ENCODE results near the gene CNDP2.
"Not testable (repeated sequence)": the region's sequence is repeated elsewhere in the genome, so short reads cannot be mapped to it uniquely, and the experiment has no call there.

The CNDP2 gene

DNA sequence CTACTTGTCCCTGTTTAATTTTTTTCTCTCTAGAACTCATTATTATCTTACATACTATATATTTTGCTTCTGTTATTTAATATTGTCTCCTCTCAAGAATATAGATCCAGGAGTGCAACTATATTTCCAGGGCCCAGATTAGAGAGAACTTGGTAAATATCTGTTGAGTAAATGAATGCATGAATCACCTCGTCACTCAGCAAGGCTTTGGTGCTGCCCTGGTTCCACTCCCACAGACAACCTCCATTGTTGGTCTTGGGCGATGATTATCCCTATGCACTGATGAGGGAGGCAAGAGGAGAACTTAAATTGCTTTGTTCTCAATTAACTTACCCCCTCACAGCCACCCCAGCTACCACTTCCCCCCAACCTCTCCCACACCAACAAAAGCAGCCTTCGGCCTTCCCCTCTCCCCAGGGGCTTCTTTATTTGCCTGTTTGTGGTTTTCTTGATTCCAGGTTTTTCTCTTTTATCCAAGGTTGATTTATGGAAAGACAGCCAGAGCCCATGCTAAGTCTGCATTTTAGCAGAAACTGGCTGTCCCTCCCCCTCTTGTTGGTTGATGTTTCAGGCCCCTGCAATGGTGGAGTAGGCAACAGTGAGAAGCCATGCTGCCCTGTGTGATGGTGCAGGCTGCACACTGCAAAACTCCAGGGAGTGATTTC is 22.1 kb upstream of the CNDP2 start:
- no peak for DNase-seq

DNA sequence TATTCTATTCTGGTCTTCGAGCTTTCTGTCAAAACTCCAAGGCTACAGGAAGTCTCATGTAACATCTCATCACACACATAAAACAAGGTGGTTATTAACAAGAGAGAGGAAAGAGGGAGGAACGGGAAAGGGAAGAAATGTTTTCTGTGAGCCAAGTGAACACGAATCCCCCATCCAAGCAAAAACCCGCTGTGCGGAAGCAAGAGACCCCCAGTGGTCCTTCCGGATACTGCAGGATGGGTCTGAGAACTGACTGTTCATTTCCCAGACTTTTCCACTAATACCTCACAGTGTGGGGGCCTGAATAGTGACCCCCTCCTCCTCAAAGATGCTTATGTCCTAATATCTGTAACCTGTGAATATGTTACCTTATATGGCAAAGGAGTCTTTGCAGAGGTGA is 20.0 kb upstream of the CNDP2 start:
- no peak for DNase-seq

DNA sequence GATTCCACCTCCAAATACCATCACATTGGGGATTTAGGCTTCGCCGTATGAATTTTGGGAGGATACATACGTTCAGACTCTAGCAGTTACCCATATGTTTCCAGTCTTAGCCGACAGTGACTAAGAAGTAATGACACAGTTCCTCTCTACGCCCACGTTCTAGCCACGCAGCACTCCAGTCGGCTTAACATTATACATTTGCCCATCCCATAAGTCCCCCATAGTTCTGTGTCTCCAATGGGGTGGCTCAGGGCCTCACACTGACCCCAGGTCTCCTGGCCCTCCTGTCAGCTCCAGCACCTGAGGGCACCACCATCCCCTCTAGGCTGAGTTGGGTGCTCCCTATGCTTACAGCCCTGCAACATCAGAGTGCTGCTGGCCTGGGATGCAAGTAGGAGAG is 18.4 kb upstream of the CNDP2 start:
- DNase-seq: no peak

DNA sequence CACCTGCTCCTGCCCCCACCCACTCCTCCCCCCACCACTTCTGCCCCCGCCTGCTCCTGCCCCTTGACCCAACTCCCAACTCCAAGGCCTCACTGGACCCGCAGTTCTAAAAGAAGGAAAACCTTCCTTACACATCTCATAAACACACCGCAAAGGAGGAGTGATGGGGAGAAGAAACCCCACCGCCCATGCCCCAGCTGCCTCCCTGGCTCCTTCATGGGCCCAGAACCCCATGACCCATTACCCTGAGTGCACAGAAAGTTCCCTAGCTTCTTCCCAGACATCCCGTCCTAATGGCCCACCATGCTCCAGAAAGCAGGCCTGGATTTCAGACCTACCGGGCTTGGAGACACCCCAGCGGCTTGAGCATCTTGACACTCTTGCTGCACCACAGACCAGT is 17.8 kb upstream of the CNDP2 start:
- DNase-seq: no peak

DNA sequence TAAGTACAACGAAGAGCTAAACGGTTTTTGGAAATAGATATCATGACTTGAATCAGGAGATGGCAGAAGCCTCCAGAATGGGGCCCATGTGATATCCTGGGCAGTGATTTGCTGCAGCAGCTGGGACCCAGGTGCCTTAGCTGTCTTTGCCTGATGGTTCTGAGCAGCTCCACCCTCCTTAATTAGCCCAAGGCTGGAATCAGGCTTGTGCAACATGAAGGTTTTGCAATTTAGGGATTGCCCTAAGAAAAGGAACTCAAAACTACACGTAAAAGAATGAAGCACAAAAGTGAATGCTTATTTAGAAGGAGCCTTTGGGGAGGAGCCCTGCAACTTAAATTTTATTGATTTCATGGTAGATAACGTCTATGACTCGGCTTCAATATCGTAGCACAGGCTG is 17.3 kb upstream of the CNDP2 start:
- DNase-seq: no peak

DNA sequence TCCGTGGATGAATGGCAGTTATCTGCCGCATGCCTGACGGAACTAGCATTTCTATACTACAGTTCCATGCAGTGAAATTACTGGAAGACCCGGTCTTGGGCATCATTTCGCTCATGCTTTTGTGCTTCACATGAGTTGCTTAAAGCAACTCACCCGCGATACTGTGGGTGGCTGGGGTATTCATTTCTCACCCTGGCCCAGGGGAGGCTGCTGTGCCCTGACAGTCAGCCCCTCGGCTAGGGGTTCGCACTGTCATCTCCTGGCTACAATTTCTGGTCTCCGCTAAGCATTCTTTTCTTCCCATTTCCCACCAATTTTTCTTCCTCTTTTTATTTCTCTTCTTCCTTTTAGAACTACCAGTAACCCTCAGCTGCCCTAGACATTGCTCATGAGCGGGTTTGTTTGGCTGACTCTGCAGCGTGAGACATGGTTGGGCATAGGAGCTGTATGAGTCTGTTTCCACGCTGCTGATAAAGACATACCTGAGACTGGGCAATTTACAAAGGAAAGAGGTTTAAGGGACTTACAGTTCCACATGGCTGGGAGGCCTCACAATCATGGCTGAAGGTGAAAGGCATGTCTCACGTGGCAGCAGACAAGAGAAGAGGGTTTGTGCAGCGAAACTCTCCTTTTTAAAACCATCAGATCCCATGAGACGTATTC is 16.5 kb upstream of the CNDP2 start:
- DNase-seq: no peak

DNA sequence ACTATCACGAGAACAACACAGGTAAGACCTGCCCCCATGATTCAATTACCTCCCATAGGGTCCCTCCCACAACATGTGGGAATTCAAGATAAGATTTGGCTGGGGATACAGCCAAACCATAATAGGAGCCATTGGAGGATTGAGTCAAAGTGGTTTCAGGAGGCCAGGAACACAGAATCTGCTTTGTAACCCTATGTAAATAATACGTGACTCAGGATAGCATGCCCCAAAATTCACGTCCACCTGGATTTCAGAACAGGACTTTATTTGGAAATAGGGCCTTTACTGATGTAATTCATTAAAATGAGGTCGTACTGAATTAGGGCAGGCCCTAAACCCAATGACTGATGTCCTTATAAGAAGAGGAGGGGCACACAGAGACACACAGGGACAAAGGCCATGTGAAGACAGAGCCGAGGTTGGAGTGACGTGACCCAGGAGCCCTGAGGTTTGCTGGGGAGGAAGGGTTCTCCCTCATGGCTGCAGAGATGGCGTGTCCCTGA is 16.0 kb upstream of the CNDP2 start:
- no peak for DNase-seq

DNA sequence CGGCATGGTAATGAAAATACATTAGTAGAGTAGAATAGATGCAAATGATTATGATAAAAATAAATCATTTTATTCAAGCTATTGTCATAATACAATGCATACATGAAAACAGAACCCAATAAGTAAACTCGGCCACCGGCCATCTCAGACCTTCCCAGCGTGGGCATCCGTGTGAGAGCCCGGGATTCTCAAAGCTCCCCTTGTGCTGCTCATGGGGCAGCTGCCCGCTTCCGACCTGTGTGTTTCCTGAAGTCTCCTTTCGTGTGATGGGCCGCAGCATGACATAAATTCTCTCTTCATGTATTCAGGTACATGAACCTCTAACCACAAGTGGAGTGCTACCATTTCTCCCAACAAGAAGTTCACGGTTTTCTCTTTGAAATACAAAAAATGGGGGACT is 13.5 kb upstream of the CNDP2 start:
- DNase-seq: no peak

DNA sequence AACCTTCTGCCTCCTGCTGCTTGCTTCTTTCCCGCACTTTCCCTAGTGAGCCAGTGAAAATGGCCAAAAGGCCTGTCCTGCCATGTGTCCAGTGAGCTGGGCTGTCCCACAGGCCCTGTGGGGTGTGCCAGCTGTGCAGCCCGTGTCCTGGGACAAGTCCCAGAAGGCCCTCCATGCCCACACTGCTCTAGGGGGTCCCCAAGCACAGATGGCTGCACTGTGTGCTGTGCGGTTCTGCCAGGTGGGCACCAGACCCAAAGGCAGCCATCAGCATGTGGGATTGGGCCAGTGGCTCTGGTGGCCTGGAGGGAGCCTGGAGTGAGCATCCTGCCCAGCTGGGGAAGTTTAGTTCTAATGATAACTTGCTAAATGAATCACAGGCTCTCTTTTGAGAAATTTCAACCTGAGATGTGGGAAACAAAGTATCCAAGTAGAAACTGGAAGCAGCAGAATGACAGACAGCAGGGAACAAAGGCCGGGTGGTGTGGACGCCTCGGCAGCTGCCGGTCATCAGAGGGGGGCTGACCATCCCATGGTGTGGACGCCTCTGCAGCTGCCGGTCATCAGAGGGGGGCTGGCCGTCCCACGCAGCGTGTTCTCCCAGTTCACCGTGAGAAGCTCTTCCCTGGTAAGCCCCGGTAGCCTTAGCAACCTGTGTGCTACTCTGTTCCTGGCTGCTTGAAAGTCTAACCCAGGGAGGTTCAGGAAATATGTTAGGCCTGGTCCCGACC is 9.9 kb upstream of the CNDP2 start:
- DNase-seq: no peak

DNA sequence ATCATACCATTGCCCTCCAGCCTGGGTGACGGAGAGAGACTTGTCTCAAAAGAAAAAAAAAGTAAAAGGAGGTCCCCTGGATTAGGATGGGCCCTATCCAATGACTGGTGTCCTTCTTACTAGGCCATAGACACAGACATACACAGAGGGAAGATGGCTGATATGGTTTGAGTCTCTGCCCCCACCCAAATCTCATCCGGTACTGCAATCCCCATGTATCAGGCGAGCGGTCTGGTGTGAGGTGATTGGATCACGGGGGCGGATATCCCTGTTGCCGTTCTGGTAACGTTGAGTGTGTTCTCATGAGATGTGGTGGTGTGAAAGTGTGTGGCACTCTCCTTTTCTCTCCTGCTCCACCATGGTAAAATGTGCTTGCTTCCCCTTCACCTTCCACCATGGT is 7.8 kb upstream of the CNDP2 start:
- DNase-seq: no peak

DNA sequence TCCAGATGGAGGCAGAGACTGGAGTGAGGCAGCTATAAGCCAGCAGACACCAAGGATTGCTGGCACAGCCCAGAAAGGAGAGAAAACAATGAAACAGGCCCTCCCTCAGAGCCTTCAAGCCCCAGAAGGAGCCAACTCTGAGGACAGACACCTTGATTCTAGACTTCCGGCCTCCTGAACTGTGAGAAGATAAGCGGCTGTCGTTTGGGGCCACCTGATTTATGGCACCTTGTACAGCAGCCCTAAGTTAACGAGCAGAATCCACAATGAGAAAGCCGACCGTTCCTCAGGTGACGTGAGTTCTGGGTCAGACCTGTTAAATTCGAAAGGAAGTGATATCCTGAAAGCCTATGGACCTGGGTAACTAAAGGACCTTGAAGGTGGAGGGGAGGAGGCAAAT is 7.3 kb upstream of the CNDP2 start:
- no peak for DNase-seq

DNA sequence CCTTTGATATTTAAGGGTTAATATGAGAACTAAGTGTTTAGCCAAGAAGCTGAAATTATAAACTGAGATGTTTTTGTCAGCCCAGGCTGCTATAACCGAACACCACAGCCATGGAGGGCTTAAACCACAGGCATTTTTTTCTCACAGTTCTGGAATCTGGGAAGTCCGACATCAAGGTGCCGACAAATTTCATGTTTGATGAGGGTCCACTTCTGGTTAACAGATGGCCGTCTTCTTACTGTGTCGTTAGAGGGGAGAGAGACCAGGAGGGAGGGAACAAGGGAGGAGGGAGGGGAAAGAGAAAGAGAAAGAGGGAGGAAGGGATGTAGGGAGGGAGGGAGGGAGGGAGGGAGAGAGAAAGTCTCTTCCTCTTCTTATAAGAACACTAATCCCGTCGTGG is 6.5 kb upstream of the CNDP2 start:
- no peak for DNase-seq

DNA sequence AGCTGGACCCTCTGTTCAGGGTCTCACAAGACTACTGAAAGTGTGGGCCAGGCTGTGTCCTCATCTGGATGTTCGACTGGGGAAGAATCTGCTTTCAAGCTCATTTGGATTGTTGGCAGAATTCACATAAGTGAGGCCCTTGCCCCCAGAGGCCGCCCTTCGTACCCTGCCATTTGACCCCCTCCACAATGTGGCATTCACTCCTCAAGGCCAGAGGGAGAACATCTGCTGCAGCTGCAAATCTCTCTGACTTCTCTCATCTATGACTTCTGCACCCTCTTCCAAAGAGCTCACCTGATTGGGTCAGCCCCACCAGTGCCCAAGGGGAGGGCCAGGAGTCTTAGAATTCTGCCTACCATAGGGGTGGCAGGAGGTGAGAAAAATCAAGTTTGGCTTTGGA is 3.9 kb upstream of the CNDP2 start:
- DNase-seq: no peak

DNA sequence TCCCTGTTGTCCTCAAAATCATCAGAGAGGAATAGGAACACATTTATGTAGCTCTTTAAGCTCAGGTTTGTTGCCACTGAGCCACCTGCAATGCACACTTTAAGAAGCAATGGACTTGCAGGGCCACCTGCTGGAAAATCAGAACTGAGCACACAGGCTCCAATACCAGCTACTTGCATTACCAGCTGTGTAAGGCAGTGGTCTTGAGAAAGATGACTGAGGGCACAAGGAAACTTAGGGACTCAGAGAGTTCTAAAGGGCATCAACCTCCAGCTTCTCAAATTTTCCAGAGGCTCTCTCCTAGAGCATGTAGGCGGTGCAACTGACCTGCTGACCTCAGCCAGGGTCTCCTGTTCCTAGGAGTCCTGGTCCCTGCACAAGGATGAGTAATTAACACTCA is 2.5 kb upstream of the CNDP2 start:
- DNase-seq: peak; percentile 14

DNA sequence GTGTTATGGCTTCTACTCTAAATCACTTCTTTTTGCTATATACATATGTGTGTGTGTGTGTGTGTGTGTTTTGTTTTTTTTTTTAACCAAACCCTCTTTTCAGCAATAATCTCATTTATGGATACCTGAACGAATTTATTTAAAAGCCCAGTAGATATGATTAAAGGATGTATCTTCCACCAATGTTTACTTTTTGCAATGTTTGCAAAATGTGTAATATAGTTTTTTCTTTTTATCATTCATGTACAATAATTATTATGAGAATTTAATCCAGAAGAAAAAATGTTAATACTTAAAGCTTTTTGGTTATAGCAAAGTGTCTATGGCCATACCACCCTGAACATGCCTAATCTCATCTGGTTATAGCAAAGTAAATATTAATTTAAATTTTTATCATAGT is 1.6 kb upstream of the CNDP2 start:
- no peak for DNase-seq

DNA sequence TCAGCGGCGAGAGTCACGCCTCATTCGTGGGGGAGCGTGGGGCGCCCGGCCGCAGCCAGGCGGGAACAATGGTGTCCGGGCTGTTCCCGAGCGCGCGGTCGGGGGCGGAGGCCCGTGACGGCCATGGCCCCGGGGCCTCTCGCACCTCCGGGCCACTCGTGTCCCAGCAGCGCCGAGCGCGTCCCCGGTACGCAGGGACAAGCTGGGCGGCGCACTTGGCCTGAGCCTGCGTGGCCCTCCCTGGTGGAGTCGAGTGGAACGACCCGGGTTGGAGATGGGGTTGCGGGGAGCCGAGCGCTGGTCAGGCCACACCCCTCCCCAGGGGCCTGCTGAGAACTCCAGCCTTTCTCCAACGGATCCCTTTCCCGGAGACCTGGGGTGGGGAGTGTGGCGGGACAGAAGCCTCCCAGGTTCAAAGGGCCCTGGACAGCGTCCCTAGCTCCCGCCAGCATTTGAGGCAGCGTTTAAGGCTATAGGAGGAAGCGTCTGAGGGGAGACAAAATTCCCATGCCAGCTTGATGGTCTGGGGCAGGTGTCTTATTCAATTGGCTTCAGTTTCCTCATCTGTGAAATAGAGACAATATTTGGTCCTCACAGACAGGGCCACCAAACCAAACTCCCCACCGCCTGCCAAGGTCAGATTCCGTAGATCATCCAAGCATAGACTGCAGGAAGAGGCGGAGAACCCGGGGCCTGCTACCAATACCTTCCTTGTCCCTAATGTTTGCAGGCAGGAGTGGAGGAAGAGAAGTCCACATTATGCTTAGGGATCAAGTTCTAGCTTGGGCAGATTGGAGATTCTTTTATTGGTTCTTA is 553 bp downstream of the CNDP2 start:
- DNase-seq: no peak

DNA sequence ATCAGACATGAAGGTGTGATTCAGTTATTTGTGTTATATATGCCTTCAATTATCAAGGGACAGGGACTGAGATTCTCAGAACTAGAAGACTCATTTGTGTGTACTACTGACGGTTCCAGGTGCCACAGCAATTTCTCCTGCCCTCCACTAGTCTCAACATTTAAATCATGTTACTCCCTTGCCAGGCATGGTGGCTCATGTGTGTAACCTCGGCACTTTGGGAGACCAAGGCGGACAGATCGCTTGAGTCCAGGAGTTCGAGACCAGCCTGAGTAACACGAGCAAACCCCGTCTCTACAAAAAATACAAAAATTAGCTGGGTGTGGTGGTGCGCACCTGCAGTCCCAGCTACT is 1.1 kb downstream of the CNDP2 start:
- no peak for DNase-seq

DNA sequence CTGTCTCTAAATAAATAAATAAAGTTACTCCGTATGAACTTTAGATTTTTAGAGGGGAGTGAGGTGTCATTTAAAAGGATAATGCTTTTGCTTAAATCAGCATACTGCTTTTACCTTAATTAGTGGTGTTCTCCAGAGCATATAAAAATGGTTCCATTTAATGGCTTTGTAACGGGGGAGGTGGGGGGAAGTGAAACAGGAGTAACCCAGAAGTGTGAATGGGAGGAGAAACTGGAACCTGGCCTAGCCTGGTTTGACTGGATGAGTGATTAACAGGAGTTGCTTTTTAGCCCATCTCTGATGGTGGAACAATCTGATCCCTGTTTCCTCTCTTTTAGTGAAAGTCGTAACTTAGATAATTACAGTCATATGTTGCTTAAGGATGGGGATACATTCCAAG is 1.6 kb downstream of the CNDP2 start:
- no peak for DNase-seq

DNA sequence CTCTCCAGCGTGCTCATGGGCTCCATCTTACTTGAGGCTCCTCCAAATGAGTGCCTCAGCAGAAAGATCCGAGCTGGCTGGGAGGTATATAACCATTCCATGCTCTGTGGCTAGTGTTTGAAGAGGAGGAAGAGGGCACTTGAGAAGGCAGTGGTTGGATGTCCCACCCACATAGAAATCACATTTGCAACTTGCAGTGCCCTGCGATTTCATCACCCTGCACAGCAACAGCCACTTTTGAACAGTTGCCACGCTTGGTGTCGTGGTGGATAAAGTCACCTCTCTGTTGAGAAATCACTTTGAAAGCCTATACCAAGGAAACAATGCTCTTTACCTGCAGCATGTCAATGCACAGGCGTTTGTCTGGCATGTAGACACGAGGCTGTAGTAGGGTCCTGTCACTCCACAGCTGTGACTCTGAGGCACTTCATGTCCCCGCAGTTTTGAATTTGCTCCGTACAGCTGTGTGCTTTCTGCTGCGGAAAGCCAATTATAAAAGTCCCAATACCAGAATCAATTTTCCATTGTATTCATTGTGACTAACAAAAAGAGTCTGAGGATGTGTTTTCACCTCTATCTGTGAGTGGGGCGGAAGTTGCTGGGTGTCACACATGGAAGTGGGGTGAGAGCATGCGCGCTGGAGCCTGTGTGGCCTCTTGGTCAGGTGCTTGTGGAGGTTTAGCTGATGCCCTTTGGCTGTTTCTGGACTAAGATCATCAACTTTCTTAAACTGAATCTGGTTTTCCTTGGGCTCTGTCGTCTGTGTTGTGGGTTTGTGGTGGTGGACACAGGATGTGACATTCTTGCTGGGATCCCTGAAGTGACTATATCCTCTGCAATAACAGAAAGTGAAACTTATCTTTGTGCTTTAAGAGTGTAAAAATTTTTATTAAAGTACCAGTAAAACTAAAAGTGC is 2.8 kb downstream of the CNDP2 start:
- DNase-seq: no peak

DNA sequence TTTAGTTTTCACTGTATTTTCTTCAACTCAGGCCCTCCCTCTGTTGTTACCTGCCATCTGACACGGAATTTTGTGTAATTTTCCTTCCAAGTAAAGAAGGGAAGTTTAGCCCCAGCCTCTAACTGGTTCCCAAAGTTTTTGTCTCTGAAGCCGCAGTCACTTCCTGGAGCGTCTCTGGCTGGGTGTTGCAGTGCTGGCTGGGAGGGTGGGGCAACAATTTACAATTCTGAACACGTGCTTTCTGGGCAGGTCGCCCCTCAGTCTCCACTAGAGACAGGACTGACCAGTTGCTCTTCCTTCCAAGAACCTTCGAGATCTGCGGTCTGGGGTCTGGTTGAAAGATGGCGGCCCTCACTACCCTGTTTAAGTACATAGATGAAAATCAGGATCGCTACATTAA is 3.5 kb downstream of the CNDP2 start:
- no peak for DNase-seq

DNA sequence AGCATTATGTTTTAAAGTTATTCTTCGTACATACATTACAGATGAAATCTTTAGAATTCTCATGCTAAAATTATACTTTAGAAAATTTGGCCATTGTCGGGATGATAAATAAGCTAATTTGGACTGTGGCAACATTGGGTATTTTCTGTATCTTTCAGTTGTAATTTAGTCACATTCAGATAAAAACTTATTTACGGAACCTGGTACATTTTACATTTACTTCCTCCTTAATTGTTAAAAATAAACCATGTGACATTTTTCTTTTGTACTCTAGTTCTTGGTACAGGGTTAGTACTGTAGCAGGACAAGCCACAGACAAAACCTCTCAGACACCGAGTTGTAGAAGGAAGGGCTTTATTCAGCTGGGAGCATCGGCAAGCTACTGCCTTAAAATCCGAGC is 4.2 kb downstream of the CNDP2 start:
- no peak for DNase-seq

DNA sequence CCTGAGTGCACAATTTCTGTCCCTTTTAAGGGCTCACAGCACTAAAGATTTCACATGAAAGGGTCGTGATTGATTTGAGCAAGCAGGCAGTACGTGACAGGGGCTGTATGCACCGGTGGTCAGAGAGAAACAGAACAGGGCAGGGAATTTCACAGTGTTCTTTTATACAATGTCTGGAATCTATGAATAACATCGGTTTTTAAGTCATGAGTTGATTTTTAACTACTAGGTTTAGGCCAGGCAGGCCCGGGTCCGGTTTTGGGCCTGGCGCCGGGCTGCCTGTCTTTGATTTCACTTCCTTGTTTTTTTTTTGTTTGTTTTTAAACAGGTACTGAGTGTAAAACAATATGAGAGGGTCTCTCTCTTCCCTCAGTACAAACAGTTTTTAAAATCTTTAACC is 4.6 kb downstream of the CNDP2 start:
- not testable (repeated sequence) for DNase-seq
